Measurements from ENCODE around the gene ALPL.

DNA sequence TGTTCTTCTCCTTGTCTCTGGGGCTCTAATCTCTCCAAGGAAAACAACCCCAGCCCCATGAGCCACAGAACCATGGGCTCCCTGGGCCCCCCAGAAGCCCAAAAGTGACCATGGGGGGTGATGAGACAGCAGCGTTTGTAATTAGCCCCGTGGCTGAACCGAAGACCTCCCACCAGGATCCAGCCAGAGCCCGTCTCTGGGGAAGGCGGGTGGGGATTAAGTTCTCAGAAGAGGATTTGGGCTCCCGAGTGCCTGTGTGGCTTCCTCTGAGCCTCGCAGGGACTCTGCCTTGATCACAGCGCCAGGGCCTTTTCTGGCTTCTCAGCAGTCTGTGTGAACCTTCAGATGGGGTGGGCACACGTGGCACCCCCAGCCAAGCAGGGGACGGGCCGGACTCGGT lies 77.0 kb downstream of the ALPL start:
- TF ChIP-seq, protein P1, sequence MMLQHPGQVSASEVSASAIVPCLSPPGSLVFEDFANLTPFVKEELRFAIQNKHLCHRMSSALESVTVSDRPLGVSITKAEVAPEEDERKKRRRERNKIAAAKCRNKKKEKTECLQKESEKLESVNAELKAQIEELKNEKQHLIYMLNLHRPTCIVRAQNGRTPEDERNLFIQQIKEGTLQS (IDR thresholded peaks at IDR 0.05): no peak
- TF ChIP-seq, protein P2, sequence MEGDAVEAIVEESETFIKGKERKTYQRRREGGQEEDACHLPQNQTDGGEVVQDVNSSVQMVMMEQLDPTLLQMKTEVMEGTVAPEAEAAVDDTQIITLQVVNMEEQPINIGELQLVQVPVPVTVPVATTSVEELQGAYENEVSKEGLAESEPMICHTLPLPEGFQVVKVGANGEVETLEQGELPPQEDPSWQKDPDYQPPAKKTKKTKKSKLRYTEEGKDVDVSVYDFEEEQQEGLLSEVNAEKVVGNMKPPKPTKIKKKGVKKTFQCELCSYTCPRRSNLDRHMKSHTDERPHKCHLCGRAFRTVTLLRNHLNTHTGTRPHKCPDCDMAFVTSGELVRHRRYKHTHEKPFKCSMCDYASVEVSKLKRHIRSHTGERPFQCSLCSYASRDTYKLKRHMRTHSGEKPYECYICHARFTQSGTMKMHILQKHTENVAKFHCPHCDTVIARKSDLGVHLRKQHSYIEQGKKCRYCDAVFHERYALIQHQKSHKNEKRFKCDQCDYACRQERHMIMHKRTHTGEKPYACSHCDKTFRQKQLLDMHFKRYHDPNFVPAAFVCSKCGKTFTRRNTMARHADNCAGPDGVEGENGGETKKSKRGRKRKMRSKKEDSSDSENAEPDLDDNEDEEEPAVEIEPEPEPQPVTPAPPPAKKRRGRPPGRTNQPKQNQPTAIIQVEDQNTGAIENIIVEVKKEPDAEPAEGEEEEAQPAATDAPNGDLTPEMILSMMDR (IDR thresholded peaks at IDR 0.05; ENCODE audit: low read depth, low read length, missing input control): no peak
- TF ChIP-seq EGR1 (IDR thresholded peaks at IDR 0.05; ENCODE audit: low read depth in 2 of 2): no peak
- TF ChIP-seq, protein P3, sequence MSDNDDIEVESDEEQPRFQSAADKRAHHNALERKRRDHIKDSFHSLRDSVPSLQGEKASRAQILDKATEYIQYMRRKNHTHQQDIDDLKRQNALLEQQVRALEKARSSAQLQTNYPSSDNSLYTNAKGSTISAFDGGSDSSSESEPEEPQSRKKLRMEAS (IDR thresholded peaks at IDR 0.05): no peak
- TF ChIP-seq, protein P4, sequence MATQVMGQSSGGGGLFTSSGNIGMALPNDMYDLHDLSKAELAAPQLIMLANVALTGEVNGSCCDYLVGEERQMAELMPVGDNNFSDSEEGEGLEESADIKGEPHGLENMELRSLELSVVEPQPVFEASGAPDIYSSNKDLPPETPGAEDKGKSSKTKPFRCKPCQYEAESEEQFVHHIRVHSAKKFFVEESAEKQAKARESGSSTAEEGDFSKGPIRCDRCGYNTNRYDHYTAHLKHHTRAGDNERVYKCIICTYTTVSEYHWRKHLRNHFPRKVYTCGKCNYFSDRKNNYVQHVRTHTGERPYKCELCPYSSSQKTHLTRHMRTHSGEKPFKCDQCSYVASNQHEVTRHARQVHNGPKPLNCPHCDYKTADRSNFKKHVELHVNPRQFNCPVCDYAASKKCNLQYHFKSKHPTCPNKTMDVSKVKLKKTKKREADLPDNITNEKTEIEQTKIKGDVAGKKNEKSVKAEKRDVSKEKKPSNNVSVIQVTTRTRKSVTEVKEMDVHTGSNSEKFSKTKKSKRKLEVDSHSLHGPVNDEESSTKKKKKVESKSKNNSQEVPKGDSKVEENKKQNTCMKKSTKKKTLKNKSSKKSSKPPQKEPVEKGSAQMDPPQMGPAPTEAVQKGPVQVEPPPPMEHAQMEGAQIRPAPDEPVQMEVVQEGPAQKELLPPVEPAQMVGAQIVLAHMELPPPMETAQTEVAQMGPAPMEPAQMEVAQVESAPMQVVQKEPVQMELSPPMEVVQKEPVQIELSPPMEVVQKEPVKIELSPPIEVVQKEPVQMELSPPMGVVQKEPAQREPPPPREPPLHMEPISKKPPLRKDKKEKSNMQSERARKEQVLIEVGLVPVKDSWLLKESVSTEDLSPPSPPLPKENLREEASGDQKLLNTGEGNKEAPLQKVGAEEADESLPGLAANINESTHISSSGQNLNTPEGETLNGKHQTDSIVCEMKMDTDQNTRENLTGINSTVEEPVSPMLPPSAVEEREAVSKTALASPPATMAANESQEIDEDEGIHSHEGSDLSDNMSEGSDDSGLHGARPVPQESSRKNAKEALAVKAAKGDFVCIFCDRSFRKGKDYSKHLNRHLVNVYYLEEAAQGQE (IDR thresholded peaks at IDR 0.05): no peak
- no peak for TF ChIP-seq RXRA (IDR thresholded peaks at IDR 0.05)
- TF ChIP-seq TAF1 (conservative IDR thresholded peaks at IDR 0.05): no peak

Data from liver (tissue), 3 donors.